HepG2 (cell line): ENCODE results near the gene SLC34A3. TPM values are rescaled to one million over a fixed set of nuclear protein-coding genes. Genes with fewer than 3 reads are reported as not detected.

ENCODE experiments used
- ATF5 ChIP-seq: sonication (generic); formaldehyde crosslinking; IDR thresholded peaks from 2 replicates; pipeline ENCODE4 v1.4.0; 2020; ENCODE audit warnings: mild to moderate bottlenecking, low read depth, missing genetic modification reagents
- DMTF1 ChIP-seq: sonication (generic); formaldehyde crosslinking; IDR thresholded peaks from 2 replicates; pipeline ENCODE4 v1.4.0; 2020; ENCODE audit warnings: mild to moderate bottlenecking, missing genetic modification reagents
- ETS1 ChIP-seq: sonication (generic); formaldehyde crosslinking; IDR thresholded peaks from 2 replicates; pipeline ENCODE4 v1.4.0; 2020; ENCODE audit warnings: missing genetic modification reagents
- HDAC1 ChIP-seq: sonication (generic); formaldehyde crosslinking; IDR thresholded peaks from 2 replicates; pipeline ENCODE4 v1.5.1; 2020; ENCODE audit warnings: mild to moderate bottlenecking, missing genetic modification reagents
- KDM3A ChIP-seq: IDR thresholded peaks from 2 replicates; pipeline ENCODE4 v1.6.1; 2018; ENCODE audit warnings: low read depth, missing compliant biosample characterization
- NR0B2 ChIP-seq: sonication (generic); formaldehyde crosslinking; IDR thresholded peaks from 2 replicates; pipeline ENCODE4 v1.4.0; 2020; ENCODE audit warnings: mild to moderate bottlenecking, missing genetic modification reagents
- POGK ChIP-seq: sonication (generic); formaldehyde crosslinking; conservative IDR thresholded peaks from 2 replicates; pipeline ENCODE4 v1.8.0; 2022; ENCODE audit warnings: mild to moderate bottlenecking, moderate library complexity, missing genetic modification reagents
- ZNF280B ChIP-seq: sonication (generic); formaldehyde crosslinking; IDR thresholded peaks from 2 replicates; pipeline ENCODE4 v1.5.0; 2020; ENCODE audit warnings: missing genetic modification reagents, mild to moderate bottlenecking, borderline replicate concordance
- ZNF280D ChIP-seq: sonication (generic); formaldehyde crosslinking; IDR thresholded peaks from 2 replicates; pipeline ENCODE4 v1.5.1; 2020; ENCODE audit warnings: mild to moderate bottlenecking, missing genetic modification reagents
- ZNF281 ChIP-seq: sonication (generic); formaldehyde crosslinking; IDR thresholded peaks from 2 replicates; pipeline ENCODE4 v1.4.0; 2020; ENCODE audit warnings: missing genetic modification reagents, borderline replicate concordance
- ZNF589 ChIP-seq: sonication (generic); formaldehyde crosslinking; conservative IDR thresholded peaks from 2 replicates; pipeline ENCODE4 v1.8.0; 2022; ENCODE audit warnings: mild to moderate bottlenecking, moderate library complexity, missing genetic modification reagents
- polyA plus RNA-seq, 8 experiments: library from polyadenylated mRNA; depleted of rRNA in 3 of 8; stranded (reverse) in 7 of 8; unstranded in 1 of 8; fragments of >200 nt; fragmentation: Illumina TruSeq in 4 of 8; extraction: Trizol in 4 of 8; gene quantifications; 2 replicates each; pipeline versions ENCODE4 v1.2.1 to v1.2.3, GENCODE V29; 2011 to 2016; ENCODE audit warnings: low read depth in 4 of 8, missing spikeins in 1 of 8, mixed read lengths in 1 of 8; ENCODE audit not compliant: insufficient read depth in 1 of 8
- total RNA-seq, 5 experiments: library from RNA; depleted of rRNA; stranded (reverse); fragments of >200 nt; fragmentation: Illumina TruSeq; extraction: Trizol; gene quantifications; 2 replicates each; pipeline ENCODE4 v1.2.3, GENCODE V29; 2016; ENCODE audit warnings: low read depth in 1 of 5

SLC34A3 gene
- total and polyA plus RNA-seq, 2 of the 13 experiments (the other 11 are each of a cell fraction or from before 2014, with no cell fraction given): 0.07 to 1.0 TPM

GRCh38 chr9:137201205-137201868, 29.4 kb upstream of the SLC34A3 start (continued):
- peak; percentile 24; the same call in 1 of the 2 replicates for TF ChIP-seq ZNF280D (CRISPR knock-in tag)
- TF ChIP-seq NR0B2 (CRISPR knock-in tag): no peak
- no peak for TF ChIP-seq ZNF281 (CRISPR knock-in tag)
- TF ChIP-seq HDAC1 (CRISPR knock-in tag): 0 out of 2 replicates have a peak, but pooled peaks have one; percentile 28
- TF ChIP-seq KDM3A (CRISPR knock-in tag): no peak; the same call in 1 of the 2 replicates
- 0 out of 2 replicates have a peak, but pooled peaks have one; percentile 8 for TF ChIP-seq ZNF280B (CRISPR knock-in tag)
- TF ChIP-seq DMTF1 (CRISPR knock-in tag): no peak
- TF ChIP-seq ZNF589 (CRISPR knock-in tag): 0 out of 2 replicates have a peak, but pooled peaks have one; percentile 4
- no peak for TF ChIP-seq ETS1
- TF ChIP-seq POGK (CRISPR knock-in tag): no peak
- no peak for TF ChIP-seq ATF5 (CRISPR knock-in tag)
